NCI-H1436 treated with DMSO at 0.1 percent for 48 hours (cell line): ENCODE measurements around the gene SWAP70.
"Not testable (repeated sequence)": the region's sequence is repeated elsewhere in the genome, so short reads cannot be mapped to it uniquely, and the experiment has no call there.

ENCODE experiments used
- DNase-seq: peaks from one replicate; lab custom pipeline; 2025; lab: John Stamatoyannopoulos, UW

SWAP70 gene

DNA sequence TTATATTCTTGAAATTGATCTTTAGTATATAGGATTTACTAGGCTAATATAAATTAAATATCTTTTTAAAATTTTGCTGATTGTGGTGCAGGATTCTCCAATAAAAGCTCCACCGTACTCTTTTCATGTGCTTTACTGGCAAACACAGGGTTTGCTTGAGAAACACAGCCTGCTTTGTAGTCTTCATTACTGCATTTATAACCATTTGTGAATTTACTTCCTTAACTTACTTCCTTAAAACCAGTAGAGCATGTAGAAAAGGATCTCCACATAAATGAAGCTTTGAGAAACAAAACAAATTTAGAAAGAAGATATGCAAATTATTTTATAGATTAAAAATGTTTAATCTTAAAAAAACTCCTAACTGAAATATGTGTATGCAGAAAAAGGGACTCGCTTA is 28.8 kb downstream of the SWAP70 start:
- DNase-seq = no peak

DNA sequence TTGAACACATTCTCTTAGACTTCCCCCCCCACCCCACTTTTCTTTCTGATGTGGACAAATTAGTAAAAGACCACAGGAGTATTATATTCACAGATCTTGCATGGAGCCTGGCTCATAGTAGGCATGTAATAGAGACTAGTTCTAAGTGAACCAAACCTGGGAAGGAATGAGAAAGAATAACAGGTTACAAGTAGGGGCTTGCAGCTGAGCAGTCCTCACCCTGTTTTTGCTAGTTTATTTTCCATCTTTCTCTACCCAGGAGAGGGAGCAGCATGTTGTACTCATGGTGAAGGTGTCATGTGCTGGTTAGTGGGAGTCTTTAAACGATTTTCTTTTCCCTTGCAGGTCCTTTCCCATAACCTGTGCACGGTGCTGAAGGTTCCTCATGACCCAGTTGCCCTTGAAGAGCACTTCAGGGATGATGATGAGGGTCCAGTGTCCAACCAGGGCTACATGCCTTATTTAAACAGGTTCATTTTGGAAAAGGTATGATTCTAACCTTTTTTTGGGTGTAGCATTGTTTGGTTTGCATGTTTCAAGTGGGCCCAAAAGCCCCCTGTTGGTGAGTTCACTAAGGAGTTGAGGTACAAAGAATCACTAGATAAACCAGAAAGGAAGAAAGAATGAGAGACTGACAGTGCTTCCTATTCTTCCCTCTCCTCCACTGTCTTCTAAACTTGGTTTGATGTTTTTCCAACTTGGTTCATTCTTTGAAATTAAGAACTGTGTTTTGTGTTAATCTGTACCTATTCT is 30.1 kb downstream of the SWAP70 start:
- DNase-seq = no peak

DNA sequence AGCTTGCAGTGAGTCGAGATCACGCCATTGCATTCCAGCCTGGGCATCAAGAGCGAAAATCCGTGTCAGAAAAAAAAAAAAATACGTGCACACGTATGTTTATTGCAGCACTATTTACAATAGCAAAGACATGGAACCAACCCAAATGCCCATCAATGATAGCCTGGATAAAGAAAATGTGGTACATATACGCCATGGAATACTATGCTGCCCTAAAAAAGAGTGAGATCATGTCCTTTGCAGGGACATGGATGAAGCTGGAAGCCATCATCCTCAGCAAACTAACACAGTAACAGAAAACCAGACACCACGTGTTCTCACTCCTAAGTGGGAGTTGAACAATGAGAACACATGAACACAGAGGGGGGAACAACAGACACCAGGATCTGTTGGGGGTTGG is 31.4 kb downstream of the SWAP70 start:
- not testable (repeated sequence) for DNase-seq

DNA sequence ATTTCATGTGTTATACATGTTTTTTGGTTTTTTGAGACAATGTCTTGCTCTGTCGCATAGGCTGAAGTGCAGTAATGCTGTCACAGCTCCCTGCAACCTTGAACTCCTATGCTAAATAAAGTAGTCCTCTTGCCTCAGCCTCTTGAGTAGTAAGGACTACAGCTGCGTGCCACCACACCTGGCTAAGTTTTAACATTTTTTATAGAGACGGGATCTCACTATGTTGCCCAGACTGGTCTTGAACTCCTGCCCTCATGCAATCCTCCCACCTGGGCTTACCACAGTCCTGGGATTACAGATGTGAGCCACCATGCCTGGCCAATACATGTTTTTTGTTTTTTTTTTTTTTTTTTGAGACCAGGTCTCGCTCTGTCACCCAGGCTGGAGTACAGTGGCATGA is 33.9 kb downstream of the SWAP70 start:
- DNase-seq = no peak

DNA sequence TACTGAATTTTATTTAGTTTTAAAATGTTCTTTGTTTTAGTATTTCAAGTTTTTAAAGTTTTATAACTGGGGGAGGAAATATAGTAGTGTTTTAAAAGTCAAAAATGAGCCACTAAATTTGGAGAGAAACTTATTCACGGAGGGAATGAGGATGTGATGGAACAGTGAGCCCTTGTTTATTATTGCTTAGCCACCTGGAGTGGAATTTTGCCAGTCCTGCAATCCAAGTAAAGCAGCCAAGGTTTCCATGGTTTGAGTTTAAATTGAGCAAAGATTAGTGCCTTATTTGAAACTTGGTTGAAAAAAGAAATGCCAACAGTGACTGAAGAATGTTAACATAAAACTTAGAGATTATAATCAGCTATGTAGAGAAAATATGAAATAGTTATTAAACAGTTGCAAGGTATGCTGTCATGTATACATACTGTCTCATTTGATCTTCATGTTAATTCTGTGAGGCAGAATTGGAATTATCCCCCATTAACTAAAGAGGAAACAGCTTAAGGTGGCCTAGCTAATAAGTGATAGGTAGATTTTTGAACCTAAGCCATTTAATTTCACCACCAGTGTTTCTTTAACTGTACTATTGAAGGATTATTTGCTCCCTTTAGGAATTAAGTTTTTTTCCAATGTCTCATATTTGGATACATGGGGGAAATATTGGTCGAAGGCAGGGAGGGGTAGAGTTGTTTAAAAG is 36.4 kb downstream of the SWAP70 start:
- DNase-seq = no peak

DNA sequence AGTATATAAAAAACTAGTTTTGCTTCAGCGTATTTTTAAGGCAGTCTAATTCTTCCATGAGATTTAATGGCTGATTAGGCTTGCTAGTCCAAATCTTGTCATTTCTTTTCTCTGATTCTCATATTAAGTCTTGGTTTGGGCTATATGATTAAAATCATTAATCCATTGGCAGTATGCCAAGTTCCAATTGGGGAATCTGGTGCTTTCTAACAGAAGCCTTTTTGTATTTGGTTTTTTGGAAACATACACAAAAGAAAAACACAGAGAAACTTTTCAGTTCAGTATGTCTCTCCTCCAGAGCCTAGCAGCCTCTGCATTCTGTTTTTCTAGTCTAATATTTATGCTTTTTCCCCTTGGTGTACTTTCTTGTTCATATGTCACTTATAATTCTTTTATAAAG is 37.9 kb downstream of the SWAP70 start:
- DNase-seq = no peak

DNA sequence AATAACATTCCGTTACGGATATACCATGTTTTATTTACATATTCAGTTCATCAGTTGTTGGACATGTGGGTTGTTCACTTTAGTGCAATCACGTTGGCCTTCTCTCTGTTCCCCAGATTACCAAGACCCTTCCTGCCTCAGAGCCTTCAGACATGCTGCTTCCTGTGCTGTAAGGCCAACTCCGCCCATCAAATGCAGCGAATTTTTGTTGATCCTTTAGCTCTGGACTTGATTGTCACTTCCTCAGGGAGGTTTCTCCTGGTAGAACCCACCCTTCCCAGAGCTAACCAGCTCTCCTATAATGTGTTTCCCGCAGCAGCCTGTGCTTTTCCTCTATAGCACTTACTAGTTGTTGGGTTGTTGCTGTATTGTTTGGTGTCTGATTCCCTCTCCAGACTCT is 39.4 kb downstream of the SWAP70 start:
- DNase-seq = no peak

DNA sequence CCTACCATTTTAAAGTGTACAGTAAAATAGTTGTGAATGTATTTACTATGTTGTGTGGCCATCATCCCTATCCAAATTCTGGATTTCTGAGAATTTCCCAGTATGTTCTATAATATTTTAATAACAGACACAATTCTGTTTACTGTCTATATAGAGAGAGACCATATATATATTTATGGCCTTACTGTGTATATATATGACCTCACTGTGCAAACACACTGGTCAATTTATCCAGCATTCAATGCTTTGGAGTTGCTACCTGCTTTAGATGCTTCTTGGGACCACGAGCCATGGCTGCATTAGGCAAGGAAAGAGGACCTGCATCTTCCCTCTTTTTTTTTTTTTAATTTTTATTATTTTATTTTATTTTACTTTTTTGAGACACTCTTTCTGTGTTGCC is 40.2 kb downstream of the SWAP70 start:
- DNase-seq = no peak

DNA sequence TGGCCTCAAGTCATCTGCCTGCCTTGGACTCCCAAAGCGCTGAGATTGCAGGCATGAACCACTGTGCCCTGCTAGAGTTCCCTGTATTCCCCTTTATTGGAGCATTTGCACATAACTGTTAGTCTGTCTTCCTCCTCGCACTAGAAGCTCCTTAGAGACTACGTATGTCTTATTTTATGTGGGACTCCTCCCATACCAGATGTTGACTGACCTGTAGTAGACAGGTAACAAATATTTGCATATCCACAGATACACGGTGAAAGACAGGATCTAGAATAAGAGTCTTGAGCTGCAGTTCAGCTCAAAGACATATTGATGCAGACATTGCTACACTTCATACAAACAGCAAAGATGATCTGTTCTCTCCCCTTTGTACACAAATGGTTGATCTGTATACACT is 40.7 kb downstream of the SWAP70 start:
- no peak for DNase-seq

DNA sequence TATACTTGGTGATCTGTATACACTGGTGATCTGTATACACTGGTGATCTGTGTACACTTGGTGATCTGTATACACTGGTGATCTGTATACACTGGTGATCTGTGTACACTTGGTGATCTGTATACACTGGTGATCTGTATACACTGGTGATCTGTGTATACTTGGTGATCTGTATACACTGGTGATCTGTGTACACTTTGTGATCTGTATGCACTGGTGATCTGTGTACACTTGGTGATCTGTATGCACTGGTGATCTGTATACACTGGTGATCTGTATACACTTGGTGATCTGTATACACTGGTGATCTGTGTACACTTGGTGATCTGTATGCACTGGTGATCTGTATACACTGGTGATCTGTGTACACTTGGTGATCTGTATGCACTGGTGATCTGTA is 41.5 kb downstream of the SWAP70 start:
- DNase-seq = not testable (repeated sequence)

DNA sequence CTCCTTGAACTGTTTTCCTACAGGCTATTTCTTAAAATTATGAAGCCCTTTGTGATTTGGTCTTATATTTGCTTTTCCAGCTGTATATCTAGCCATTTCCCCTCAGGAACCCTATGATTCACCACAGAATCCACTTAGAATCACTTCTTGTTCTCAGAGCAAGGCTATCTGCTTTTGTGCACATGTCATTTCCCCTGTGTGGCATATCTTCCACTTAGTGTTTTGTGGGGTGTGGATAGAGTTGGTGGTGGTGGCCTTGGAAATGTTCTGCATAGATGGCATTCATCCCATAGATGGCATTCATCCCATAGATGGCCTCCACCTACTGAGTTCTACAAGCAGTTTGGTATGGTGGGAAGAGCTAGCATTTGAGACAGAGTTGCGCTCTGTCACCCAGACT is 44.7 kb downstream of the SWAP70 start:
- no peak for DNase-seq

DNA sequence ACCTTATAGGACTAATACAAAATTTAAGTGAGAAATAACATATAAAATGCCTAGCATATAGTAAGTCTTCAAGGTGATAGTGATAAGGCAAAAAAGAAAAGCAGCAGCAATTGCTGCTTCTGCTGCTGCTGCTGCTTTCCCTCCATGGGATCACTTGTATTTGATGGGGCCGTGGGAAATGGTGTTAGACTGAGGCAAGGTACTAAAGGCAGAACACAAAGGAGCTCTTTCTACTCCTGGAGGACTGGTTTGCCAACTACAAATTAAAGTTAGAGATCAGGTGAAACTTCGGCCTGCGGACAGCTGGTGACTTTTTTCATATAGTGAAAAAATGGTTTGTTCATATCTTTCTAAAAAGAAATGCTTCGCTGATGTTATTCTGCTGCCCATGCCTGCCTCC is 46.3 kb downstream of the SWAP70 start:
- DNase-seq = no peak

DNA sequence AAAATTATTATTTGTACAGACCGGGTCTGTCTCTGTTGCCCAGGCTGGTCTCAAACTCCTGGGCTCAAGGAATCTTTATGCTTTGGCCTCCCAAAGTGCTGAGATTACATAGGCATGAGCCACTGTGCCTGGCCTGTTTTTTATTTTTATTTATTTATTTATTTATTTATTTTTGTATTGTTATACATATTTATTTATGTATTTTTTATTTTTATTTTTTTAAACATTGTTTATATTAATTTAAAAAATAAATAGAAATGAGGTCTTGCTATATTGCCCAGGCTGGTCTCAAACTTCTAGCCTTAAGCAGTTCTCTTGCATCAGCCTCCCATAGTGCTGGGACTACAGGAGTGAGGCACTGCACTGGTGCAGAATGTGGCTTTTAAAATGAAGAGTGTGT is 47.0 kb downstream of the SWAP70 start:
- DNase-seq = no peak

DNA sequence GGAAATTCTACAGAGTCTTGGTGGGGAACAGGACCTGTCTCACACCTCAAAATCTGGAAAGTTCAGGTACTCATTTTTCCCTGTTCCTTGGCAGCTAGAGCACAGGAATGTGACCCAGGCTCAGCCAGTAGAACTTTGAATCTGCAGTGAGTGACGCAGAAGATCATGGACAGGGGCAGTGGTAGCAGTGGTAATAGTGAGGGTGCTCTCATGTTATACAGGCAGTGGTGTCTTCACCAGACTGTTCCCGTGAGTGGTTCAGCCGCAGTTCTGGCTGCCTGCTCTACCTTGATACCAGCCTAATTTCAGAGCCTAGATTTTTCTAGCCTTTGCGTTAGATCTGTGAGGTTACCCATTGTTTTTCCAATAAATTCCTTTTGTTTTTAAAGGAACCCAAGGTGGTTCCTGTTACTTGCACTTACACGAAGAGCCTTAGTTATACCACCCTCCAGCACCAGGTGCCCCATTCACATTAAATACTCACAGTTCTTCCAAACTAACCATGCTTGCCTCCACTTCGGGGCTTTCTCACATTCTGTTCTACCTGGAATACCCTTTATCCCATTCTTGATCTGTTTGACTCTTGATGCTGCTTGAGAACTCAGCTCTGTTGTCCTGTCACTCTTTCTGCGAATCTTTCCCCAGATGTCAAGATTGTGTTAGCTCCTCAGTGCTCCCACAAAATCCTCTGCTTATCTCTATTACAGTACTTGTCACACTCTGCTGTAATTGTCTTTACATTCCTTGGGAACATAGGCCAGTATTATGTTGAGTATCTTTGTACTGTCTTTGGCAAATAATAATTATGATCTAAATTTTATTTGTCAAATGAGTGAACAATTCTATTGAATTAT is 47.8 kb downstream of the SWAP70 start:
- no peak for DNase-seq

DNA sequence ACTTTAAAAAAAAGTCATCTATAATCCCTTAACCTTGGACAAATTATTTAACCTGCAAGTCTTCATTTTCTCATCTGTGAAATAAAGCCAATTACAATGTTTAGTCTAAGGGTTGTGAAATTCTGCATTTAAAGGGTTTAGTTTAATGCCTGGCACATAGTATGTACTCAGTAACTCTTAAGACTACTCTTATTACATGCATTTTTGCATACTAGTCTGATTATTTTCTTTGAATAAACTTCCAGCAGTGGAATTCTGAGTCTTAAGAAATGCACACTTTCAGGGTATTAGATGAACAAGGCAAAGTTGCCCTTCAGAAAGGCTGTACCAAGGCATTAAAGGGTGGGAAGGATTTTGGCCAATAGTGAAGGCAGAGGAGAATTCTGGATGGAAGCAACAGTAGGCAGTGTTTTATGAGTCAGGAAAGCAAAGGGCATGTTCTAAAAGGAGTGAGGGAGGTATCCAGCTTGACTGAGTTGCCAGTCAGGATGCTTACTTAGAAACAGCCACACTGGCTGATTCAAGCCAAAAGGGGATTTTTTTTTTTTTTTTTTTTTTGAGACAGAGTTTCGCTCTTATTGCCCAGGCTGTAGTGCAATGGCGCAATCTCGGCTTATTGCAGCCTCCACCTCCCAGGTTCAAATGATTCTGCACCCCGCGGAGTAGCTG is 50.5 kb downstream of the SWAP70 start:
- DNase-seq = no peak

DNA sequence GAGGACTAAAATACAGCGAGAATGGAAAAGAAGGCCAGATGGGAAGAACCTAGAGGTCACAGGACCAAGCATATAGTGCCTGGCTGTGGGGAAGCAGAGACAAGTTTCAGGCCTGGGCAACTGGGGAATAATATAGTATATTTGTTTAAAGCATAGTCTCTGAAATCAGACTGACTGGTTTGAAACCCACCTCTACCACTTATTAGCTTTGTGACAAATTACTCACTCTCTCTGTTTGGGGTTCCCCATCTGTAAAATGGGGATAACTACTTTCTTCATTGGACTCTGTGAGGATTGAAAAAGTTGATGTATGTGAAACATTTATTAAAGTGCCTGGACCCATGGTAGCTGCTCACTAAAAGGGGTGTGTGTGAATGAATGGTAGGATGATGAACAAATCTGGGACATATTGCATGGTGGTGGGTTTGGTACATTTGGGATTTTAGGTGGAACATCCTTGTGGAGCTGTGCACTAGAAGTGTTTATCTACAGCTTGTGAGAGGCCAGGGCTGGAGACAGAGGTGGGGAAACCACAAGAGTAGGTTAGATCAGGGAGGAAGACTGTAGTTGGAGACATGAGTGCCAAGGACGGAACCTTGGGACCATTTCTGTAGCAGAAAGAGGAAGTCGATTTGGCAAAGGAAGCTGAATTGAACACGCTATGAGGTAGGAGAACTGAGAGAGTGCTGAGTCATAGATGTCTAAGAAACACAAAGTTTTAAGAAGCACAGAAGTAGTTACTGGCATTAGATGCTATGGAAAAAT is 52.6 kb downstream of the SWAP70 start:
- no peak for DNase-seq

DNA sequence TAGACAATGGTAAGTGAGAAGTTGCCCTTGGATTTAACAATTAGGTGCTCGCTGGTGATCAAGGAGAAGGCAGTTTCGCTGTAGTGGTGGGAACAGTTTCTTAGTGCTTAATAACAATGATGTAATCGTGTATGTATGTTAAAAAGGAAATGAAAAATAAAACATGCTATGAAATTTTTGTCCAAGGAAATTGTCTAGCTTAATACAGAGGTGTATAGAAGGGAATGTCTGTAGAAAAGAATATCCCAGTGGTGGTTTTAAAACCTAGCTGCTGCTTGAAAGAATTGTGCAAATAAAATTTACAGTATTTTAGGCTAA is 53.1 kb downstream of the SWAP70 start:
- no peak for DNase-seq

DNA sequence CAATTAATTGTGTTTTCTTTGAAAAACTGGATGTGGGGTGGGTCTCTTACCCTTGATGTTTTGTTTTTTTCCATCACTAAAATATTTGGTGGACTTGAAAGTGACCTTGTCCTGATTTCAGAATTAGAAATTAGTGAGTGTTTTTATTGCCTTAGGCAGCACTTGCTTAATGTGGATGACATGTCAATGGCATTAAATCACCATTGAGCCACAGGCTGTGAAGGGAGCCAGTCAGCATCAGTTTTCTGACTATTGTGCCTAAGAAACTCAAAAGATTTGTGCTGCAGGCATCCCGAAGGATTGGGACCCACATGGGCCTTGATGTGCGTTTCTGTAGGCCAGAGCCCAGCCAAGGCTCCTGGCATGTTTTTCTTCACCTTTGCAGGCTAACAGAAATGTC is 53.8 kb downstream of the SWAP70 start:
- no peak for DNase-seq

DNA sequence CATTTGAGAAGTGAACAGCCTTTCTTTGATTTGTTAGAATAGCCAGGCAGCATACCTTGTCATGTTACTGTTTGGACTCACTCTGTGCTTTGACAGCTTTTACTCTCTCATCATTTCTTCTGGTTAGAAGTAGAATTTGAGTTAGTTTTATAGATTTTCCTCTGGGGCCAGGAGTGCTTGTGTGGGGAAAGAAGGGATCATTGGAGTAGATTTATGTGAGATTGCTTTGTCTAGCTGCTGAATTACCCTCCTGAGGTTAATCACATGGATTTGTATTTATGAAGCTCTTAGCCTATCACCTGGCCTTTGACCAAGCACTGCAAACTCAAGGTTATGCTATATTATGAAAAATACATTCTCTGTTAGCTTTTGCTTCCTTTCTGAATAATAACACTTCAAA is 54.3 kb downstream of the SWAP70 start:
- DNase-seq = no peak

DNA sequence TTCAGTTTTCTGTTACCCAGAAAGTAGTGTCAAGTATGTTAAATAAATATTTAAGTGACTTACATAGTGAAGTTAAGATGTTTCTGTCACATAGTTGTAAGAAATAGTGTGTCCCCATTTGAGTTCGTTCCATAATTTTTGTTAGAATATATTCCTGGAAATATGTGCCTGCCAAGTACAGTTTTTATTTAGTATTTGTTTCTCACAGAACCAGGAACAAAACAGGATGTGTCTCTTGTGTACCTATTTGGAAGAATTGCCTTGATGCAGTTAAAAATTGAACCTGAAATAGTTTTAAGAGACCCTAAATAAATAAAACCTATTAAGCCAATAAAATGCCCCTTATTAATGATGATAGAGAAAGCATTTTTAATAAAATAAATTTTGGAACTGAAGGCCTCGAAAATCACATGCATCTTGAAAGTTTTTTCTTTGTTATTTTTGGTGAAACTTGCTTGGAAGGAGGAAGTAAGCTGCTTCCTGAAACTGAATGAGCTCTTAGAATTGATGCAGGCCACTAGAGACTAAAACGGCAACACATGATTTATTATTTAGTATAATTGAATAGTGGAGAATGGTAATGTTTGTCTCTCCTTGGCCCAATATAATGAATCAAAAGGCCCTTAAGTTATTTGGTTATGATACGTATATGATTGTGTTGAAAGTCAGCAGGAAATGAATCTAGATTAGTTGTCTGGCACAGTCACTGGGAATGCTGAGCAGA is 55.9 kb downstream of the SWAP70 start:
- DNase-seq = no peak

DNA sequence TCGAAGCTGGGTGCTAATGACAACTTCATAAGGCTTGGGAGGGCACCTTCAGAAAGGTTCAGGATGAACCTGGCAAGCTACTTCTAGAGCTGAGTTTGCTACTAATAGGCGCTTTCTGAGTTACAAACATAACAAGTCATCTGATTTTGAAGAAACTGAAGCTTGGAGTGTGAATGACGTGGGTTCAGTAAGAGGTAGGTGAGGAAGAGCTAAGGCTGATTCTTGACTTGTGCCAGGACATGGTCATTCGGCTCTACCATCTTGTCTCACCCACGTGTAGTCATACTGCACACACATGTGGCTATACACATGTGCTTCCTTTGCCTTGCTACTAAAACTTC is 56.4 kb downstream of the SWAP70 start:
- no peak for DNase-seq
